GM18951 (cell line): ENCODE data around the gene PNPLA1.

Experiments used
- POLR2A ChIP-seq: IDR thresholded peaks from 4 replicates; pipeline ENCODE4 v1.6.1; 2011; ENCODE audit warnings: mild to moderate bottlenecking; ENCODE audit not compliant: insufficient read length, insufficient read depth; ENCODE audit errors: extremely low read depth
- in situ Hi-C: fragments of 300-500 bp; cut with MboI; formaldehyde crosslinking; loops from one replicate; pipeline ENCODE4 v1.12.0; 2022; ENCODE audit warnings: low sequenced_read_pairs, mixed read lengths, inconsistent platforms; ENCODE audit not compliant: unreplicated experiment

PNPLA1 gene

DNA sequence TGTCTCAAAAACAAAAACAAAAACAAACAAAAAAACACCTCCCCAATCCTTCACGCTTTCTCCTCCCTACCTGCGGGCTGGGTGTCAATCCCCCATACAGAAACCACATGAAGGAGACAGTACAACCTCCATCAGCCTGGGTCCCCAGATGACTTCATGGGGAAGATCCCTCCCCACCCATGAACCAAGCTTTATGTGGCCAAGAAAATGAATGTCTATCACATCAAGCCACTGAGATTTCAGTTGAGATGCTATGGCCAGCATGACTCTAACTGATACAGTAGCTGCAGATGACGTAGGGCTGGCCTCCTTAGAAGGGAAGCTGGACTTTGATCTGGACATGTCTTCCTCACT, 88.0 kb downstream of the PNPLA1 start:
- in situ Hi-C loops, result loop anchor here (10.0 kb wide), 1 partner anchor 333 kb away; the partner anchor contains the start of genes MAPK14 and SLC26A8
- no peak for TF ChIP-seq POLR2A
